HG02943 (cell line): Measurements from ENCODE around the gene PTPRN2.
"Not testable (repeated sequence)": the region's sequence is repeated elsewhere in the genome, so short reads cannot be mapped to it uniquely, and the experiment has no call there.

Experiments
- ATAC-seq: cut with Tn5 transposase; IDR thresholded peaks from one replicate; pipeline ENCODE4 v1.9.1; 2021; ENCODE audit warnings: mild to moderate bottlenecking, low read depth, moderate library complexity; ENCODE audit not compliant: unreplicated experiment

Gene PTPRN2

DNA sequence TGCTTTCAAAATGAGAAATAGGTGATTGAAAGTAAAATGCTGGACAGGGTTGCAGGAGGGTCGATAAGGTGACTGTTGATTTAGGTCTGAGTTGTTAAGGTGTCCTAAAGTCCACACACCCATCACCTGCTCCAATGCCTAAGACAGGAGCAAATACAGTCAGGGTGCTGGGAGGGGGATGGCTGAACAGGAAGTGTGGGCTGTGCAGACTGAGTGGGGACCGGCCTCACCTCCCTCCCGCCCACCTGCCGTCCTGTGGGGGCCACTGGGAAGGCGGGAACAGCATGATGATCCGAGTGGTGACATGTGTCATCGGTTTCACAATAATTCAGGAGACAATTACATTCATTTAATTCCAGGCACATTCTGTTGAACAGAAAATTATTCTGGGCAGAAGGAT is 990.1 kb downstream of the PTPRN2 start:
- no peak for ATAC-seq

GRCh38 chr7:157596881-157597280 is 990.7 kb downstream of the PTPRN2 start:
- no peak for ATAC-seq

GRCh38 chr7:157596471-157596870 is 991.2 kb downstream of the PTPRN2 start:
- ATAC-seq: no peak

DNA sequence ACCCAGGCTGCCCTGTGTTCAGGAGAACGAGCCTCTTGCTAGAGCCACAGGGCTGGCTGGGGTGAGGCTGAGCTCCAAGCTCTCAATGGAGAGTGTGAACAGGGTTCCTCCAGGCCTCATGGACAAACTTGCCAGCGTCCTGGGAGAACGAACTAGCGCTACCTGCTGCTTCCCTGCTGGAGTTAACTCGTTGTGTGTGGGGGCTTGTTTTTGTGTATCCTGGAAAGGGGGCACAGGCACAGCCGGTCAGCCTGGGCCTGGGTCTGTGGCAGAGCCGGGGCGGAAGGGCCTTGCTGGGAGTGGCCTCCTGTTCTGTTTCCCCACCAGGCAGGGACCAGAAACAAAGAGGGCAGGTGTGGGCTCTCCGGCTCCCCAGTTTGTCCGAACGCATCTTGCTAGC is 991.6 kb downstream of the PTPRN2 start:
- no peak for ATAC-seq

DNA sequence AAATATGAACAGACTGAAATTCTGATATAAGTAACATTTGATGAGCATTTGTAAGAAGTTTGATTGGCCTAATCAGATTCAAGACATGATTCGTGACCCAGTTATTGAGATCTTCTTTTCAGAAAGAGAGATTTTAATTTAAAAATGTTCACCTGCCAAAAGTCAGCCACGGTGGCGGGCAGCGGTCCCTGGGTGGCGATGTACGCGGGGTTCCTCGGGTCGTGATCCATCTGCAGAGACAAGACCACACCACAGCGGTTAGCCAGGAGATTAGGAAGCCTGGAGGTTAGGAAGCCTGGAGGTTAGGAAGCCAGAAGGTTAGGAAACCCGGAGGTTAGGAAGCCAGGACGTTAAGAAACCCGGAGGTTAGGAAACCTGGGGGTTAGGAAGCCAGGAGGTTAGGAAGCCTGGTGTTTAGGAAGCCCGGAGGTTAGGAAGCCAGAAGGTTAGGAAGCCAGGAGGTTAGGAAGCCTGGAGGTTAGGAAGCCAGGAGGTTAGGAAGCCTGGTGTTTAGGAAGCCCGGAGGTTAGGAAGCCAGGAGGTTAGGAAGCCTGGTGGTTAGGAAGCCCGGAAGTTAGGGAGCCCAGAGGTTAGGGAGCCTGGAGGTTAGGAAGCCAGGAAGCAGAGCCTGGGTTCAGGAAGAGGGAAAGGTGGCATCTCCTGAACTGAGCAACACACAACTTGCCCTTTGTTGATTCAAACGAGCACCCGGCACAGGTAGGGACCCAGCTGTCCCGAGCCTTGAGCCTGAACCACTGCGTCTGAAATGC is 992.4 kb downstream of the PTPRN2 start:
- ATAC-seq: no peak

GRCh38 chr7:157594306-157594705 is 993.3 kb downstream of the PTPRN2 start:
- no peak for ATAC-seq

- no peak for ATAC-seq
Observed at GRCh38 chr7:157593541-157593940, 994.1 kb downstream of the PTPRN2 start.

DNA sequence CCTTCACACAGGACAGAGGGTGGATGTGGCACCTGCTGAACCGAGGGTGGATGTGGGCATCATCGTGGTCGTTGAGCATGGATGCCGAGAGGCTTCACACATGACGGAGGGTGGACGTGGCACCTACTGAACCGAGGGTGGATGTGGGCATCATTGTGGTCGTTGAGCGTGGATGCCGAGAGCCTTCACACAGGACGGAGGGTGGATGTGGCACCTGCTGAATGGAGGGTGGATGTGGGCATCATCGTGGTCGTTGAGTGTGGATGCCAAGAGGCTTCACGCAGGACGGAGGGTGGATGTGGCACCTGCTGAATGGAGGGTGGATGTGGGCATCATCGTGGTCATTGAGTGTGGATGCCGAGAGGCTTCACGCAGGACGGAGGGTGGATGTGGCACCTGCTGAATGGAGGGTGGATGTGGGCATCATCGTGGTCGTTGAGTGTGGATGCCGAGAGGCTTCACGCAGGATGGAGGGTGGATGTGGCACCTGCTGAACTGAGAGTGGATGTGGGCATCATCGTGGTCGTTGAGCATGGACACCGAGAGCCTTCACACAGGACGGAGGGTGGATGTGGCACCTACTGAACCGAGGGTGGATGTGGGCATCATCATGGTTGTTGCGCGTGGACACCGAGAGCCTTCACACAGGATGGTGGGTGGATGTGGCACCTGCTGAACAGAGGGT is 994.8 kb downstream of the PTPRN2 start:
- ATAC-seq: not testable (repeated sequence)

DNA sequence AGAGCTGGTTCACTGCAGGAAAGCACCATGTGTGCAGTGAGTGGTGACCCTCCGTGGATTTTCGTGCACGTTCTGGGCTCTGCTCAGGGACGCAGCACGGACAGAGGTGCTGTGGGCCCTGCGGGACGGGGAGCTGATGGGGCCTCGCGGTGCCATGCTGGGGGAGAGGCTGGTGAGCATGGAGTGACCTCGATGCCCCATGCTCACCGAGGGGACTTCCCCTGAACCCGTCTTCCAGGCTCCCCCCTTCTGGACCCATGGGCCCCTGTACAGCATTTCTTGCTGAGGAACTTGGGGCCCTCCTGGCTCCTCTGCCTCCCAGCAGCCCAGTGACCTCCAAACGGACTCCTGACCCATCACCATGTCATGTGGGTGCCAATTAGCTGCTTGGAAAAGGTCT is 997.1 kb downstream of the PTPRN2 start:
- ATAC-seq: no peak

DNA sequence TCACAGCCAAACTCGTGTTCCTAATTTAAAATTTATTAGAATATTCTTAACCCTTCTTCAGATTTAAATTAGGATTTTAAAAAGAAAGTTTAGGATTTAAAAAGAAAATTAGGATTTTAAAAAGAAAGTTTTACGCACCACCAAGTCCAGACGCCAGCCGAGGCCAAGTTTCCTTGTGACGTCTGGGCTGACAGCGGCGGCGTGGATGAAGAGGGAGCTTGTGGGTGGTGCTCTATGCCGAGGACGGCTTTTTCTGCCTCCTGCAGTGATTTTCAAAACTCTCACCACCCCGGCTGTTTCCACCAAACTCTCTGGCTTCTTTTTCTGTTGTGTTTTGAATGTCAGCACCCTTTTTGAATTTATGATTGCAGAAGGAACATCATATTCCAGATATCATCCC is 997.9 kb downstream of the PTPRN2 start:
- no peak for ATAC-seq

GRCh38 chr7:157587805-157588560 is 999.6 kb downstream of the PTPRN2 start:
- no peak for ATAC-seq

DNA sequence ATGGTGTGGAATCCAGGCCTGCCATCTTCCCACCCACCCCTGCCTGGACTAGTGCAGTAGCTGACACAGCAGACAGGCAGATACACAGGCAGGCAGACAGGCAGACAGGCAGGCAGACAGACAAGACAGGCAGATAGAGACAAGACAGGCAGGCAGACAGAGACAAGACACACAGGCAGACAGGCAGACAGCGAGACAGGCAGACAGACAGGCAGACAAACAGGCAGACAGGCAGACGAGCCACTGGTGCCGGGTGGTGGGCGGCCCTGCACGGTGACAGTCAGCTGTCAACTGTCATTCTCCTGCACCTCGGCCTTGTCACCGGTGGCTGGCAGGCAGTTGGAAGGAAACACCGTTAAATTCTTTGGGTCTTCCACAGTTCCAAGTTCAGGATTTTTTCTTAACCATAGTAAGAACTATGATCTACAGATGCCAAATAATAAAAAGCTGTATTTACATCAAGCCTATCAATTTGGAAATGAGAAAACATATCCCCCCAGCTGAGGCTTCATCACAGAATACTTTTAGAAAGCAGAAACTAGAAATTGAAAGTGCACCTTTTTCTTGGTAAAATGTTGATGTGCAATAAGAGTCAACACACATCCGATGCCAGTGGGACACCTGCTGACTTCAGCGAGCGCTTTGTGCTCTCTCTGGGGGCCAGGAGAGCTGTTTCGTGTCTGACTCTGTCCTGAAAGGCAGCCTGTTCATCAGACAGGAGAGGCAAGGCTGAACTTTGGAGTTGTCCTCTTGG is 1000.4 kb downstream of the PTPRN2 start:
- no peak for ATAC-seq

DNA sequence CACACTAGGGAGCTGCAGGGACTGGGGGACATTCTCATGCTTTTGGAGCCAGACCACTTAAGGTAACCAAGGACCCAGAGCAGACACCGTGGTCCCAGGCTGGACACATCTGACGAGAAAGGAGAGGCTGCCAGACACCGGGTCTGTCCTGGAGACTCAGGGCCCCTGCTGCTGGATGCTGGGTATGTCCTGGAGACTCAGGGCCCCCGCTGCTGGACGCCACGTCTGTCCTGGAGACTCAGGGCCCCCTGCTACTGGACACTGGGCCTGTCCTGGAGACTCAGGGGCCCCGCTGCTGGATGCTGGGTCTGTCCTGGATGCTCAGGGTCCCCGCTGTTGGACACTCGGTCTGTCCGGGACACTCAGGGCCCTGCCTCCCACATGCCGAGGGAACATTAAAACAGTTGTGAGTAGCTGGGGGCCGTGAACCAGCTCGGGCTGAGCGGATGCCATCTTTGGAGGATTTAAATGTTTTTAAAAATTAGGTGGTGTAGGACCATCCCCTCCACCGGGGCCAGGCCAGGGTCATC is 1001.1 kb downstream of the PTPRN2 start:
- ATAC-seq: no peak

- no peak for ATAC-seq
Observed at GRCh38 chr7:157585113-157585861, 1002.3 kb downstream of the PTPRN2 start.

- ATAC-seq: no peak
Observed at GRCh38 chr7:157584420-157584819, 1003.2 kb downstream of the PTPRN2 start.

GRCh38 chr7:157581740-157582139 is 1005.9 kb downstream of the PTPRN2 start:
- no peak for ATAC-seq

GRCh38 chr7:157580324-157580723 is 1007.3 kb downstream of the PTPRN2 start:
- ATAC-seq: no peak

DNA sequence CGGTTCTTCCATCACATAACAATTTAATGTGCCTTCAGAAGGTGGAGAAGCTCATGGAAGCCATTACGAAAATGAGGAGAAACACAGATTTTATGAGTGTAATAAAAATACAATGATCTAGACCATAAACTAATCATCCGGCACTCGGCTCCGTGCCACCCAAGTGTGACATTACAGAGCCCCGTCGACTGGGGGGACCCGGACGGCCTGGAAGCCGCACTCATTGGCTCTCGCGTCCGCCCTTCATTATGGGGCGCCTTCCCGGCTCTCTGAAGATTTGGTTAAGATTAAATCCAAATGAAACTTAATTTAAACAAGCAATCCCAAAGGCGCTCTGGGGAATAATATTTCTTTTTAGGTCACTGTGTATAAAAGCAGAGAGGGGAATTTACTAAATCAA is 1008.2 kb downstream of the PTPRN2 start:
- no peak for ATAC-seq

DNA sequence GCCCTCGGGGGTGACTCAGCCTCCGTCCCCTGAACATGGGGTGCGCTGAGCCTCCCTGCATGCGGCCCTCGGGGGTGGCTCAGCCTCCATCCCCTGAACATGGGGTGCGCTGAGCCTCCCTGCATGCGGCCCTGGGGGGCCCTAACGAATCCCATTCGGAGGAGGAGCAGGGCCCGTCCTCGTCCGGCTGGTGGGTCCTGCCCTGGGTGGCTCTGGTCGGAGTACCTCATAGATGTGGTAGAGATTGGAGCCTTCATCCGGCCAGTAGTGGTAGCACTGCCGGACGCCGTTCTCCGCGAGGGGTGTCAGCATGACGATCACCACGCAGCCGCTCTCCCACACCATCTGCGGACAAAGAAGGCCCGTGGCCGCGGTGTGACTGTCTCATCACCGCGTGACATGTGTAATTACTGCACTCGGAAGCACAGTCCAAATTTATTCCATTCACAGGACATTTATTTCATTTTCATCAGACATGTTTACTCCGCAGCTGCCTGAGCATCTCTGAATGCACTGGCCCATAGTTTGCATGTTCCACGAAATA is 1009.8 kb downstream of the PTPRN2 start:
- ATAC-seq: no peak
